ENCODE results near the gene PIM1.

GRCh38 chr6:37122861-37123260, 47.1 kb upstream of the PIM1 start:
- no peak for TF ChIP-seq POLR2A (IDR thresholded peaks at IDR 0.05)
- no peak for TF ChIP-seq POLR2AphosphoS5 (IDR thresholded peaks at IDR 0.05)

All from prostate gland (tissue), 1 donor.